Measurements from ENCODE around the gene NLGN1.

NLGN1 gene

GRCh38 chr3:173711619-173712018, 314.1 kb downstream of the NLGN1 start:
- no peak overlapping the region for H3K4me3 ChIP-seq (ENCODE audit: low read depth, low read length)
- TF ChIP-seq MAX (IDR thresholded peaks at IDR 0.05; ENCODE audit: low read depth, low read length) (no peak), MYC (IDR thresholded peaks at IDR 0.05; ENCODE audit: low read depth, low read length) (no peak), POLR2A (IDR thresholded peaks at IDR 0.05; ENCODE audit: extremely low read depth, insufficient read length) (no peak), CTCF (IDR thresholded peaks at IDR 0.05; ENCODE audit: low read depth, low read length) (no peak)
- DNase-seq (ENCODE audit: low read depth): no peak

GRCh38 chr3:173719585-173719984, 322.0 kb downstream of the NLGN1 start:
- no peak overlapping the region for H3K4me3 ChIP-seq (ENCODE audit: low read depth, low read length)
- TF ChIP-seq CTCF (IDR thresholded peaks at IDR 0.05; ENCODE audit: low read depth, low read length) (no peak), MYC (IDR thresholded peaks at IDR 0.05; ENCODE audit: low read depth, low read length) (no peak), POLR2A (IDR thresholded peaks at IDR 0.05; ENCODE audit: extremely low read depth, insufficient read length) (no peak), MAX (IDR thresholded peaks at IDR 0.05; ENCODE audit: low read depth, low read length) (no peak)
- no peak for DNase-seq (ENCODE audit: low read depth)

GRCh38 chr3:173725507-173725906, 328.0 kb downstream of the NLGN1 start:
- H3K4me3 ChIP-seq (ENCODE audit: low read depth, low read length): no peak overlapping the region
- no peak for DNase-seq (ENCODE audit: low read depth)
- no peak for TF ChIP-seq MAX (IDR thresholded peaks at IDR 0.05; ENCODE audit: low read depth, low read length)

GRCh38 chr3:173730391-173730790, 332.8 kb downstream of the NLGN1 start:
- TF ChIP-seq CTCF (IDR thresholded peaks at IDR 0.05; ENCODE audit: low read depth, low read length) (no peak), POLR2A (IDR thresholded peaks at IDR 0.05; ENCODE audit: extremely low read depth, insufficient read length) (no peak), MYC (IDR thresholded peaks at IDR 0.05; ENCODE audit: low read depth, low read length) (no peak), MAX (IDR thresholded peaks at IDR 0.05; ENCODE audit: low read depth, low read length) (no peak)
- DNase-seq (ENCODE audit: low read depth): no peak
- H3K4me3 ChIP-seq (ENCODE audit: low read depth, low read length): no peak overlapping the region

GRCh38 chr3:173732237-173732636, 334.7 kb downstream of the NLGN1 start:
- DNase-seq (ENCODE audit: low read depth): no peak
- no peak overlapping the region for H3K4me3 ChIP-seq (ENCODE audit: low read depth, low read length)
- no peak for TF ChIP-seq MYC (IDR thresholded peaks at IDR 0.05; ENCODE audit: low read depth, low read length)

- no peak overlapping the region for H3K4me3 ChIP-seq (ENCODE audit: low read depth, low read length)
- TF ChIP-seq POLR2A (IDR thresholded peaks at IDR 0.05; ENCODE audit: extremely low read depth, insufficient read length): no peak
- TF ChIP-seq MYC (IDR thresholded peaks at IDR 0.05; ENCODE audit: low read depth, low read length): no peak
- peak; percentile 31 for TF ChIP-seq CTCF (IDR thresholded peaks at IDR 0.05; ENCODE audit: low read depth, low read length)
- TF ChIP-seq MAX (IDR thresholded peaks at IDR 0.05; ENCODE audit: low read depth, low read length): no peak
- peak; percentile 13 for DNase-seq (ENCODE audit: low read depth)
Measured at GRCh38 chr3:173733029-173733652, 335.6 kb downstream of the NLGN1 start.

- no peak overlapping the region for H3K4me3 ChIP-seq (ENCODE audit: low read depth, low read length)
- DNase-seq (ENCODE audit: low read depth): no peak
- no peak for TF ChIP-seq MYC (IDR thresholded peaks at IDR 0.05; ENCODE audit: low read depth, low read length)
- TF ChIP-seq MAX (IDR thresholded peaks at IDR 0.05; ENCODE audit: low read depth, low read length): no peak
- TF ChIP-seq POLR2A (IDR thresholded peaks at IDR 0.05; ENCODE audit: extremely low read depth, insufficient read length): no peak
Measured at GRCh38 chr3:173734473-173734872, 336.9 kb downstream of the NLGN1 start.

All from NB4 (cell line).